ENCODE measurements around the gene ACACA.

GRCh38 chr17:37446027-37446426, 39.4 kb upstream of the ACACA start:
- TF ChIP-seq CTCF (conservative IDR thresholded peaks at IDR 0.05 in 1 of 2, IDR thresholded peaks at IDR 0.05 in 1 of 2; ENCODE audit: low read depth in 1 of 2, low read length in 2 of 2) (no peak), EZH2 (IDR thresholded peaks at IDR 0.05; ENCODE audit: low read length, missing control alignments) (no peak)

All from fibroblast of lung (primary cell).